GM19467 (cell line): ENCODE results near the gene YPEL2.

Source experiments
- ATAC-seq: cut with Tn5 transposase; IDR thresholded peaks from one replicate; pipeline ENCODE4 v1.9.1; 2021; ENCODE audit warnings: mild to moderate bottlenecking, moderate library complexity; ENCODE audit not compliant: unreplicated experiment

Gene YPEL2

DNA sequence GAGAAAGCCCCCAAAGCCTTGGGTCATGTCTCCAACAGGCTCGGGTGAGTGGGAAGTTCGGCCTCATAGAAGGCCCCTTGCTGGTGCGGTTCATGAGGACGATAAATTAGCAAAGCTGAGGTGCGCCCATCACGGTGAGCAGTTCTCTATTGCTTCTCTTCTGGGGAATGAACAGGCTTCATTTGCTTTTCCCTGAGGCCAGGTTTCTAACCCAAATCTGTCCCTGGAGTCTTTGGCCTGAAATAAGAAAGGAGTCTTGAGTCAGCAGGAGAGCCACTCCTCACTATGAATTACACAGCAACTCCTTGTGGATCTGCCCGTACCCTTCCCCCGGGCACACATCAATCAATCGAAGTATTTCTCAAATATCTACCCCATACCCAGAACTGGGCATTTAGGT lies 94.6 kb downstream of the YPEL2 start:
- ATAC-seq = no peak

DNA sequence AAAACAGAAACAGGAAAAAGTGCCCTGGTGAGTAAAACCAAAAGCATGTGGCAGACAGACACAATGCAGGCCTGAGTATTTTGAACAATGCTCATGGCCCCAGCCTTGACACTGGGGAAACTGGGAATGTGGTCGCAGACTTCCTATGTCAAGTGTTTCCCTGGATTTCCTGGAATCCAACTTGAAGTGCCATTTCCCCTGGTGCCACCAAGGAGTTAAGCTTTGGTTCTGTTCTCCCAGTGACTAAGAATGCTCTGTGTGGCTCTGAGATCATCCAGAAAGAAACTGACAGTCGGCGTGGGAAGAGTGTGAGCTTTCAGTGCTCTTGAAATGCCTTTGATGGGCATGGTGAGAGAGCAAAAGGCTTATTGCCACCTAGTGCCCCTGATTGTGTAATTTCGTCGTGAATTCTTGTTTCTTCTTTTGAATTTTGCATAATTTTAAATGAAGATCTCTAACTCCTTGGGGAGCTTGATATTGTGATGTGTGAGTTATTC lies 96.0 kb downstream of the YPEL2 start:
- no peak for ATAC-seq

DNA sequence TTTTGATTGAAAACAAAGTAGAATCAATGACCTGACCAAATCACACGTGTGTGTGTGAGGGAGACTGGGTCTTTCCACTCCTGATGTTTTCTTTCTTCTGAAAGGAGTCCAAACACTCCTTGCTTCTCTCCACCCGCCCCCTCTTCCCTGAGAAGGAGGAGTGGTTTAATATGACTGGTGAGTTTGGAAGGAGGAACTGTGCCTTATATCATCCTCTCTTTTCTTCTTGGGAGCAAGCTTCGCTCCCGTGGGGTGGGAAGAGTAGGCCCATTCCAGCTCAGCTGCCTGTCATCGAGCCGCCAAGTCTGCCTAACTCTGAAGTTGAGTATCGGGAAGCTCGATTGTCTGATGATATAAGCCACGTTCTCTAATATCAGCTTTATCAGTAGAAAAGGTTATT lies 96.5 kb downstream of the YPEL2 start:
- ATAC-seq = no peak

DNA sequence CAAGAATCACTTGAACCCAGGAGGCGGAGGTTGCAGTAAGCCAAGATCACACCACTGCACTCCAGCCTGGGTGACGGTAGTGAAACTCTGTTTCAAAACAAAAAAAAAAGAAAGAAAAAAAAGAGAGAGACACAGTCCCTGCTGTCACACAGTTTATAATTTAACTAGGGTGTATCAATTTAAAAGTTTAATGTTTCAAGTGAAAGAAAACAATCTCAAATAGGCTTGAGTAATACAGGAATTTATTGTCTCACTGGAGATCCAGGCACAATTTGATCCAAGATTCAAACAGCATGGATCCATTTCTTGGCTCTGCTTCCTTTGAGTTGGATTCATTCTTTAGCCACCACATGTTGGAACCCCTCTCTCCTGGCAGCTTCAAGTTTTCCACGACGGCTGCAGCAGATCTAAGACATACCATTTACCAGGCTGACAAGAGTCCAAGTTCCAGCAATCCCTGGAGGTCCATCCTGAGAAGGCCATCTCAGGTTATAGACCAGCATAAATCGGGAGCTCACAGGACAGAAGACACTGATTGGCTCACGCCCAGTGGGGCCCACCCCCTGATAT lies 97.5 kb downstream of the YPEL2 start:
- ATAC-seq = no peak

DNA sequence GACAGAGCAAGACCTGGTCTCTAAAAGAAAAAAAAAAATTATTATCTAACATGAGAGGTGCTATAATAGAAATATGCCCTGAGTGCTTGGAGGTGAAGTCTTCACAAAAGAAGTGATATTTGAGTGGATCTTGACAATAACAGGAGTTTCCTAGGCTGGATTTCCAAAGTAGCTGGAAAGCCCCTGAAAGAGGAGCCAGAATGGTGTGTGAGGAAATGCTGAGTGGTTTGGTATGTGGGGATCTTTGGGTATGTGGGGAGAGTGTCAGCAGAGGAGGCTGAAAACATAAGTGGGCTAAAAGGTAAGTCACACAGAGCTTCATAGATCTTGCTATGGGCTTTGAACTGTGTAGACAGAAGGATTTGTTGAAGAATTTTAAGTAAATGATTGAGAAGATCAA lies 100.1 kb downstream of the YPEL2 start:
- ATAC-seq = no peak

DNA sequence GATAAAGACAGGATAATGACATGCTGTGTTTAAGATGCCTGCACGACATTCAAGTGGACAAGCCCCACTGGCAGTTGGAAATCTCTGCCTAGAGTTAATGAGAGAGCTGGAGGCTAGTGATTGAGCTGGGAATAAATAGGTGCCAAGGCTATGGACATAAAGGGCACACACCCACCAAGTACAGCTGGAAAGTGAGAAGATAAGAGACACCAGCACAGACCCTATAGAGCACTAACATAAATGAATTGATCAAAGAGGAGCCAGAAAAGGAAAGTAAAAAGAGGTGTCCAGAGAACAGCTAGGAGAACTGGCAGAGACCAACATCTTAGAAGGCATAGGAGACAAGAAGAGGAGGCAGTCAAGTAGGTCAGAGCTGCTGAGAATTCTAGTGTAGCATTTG lies 101.2 kb downstream of the YPEL2 start:
- no peak for ATAC-seq

DNA sequence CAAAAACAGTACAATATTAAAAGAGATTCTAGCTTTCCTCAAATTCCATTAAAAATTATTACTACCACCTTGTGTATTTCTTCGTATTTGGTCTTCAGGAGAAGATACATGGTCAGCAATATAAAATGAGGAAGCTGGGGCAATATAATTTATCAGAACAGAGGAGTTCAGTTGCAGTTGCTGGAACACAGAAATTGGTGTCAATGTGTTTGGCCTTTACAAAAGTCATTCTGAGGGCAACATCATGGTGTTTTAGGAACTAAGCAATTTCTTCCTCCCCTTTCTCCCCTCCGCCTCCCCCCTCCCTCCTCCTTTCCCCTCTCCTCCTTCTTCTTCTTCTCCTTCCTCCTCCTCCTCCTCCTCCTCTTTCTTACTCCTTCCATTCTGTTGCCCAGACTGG lies 102.1 kb downstream of the YPEL2 start:
- ATAC-seq = no peak

DNA sequence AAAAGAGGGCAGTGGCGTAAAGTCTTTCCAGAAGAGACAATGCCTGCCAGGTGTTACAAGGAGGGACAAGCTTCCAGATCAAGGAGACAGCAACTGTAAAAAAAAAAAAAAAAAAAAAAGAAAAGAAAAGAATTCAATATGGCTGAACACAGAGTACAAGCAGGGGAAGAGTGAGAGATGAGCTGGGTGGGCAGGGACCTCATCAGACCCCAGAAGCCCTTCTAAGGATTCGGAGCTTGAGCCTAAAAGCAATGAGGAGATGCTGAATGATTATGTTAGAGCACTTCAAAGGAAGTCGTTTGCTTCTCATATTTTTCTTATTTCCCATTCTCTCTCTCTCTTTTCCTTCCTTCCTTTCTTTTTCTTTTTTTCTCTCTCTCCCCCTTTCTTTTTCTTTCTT lies 103.0 kb downstream of the YPEL2 start:
- ATAC-seq = no peak

DNA sequence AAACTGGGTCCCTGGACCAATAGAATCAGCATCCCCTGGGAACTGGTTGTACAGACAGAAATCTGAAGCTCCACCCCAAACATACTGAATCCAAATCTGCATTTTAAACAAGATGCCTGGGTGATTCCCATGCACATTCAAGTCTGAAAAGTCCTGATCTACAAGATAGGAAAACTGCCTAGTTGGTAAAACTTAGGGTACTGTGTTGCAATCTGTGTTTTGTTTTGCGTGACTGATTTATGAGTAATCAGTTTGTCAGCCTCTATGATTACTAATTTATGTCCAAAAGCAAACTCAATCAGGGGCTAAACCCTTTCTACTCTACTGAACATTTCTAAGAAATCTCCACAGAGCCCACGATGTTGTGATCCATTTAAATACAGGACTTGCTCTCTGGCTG lies 103.8 kb downstream of the YPEL2 start:
- ATAC-seq = no peak

DNA sequence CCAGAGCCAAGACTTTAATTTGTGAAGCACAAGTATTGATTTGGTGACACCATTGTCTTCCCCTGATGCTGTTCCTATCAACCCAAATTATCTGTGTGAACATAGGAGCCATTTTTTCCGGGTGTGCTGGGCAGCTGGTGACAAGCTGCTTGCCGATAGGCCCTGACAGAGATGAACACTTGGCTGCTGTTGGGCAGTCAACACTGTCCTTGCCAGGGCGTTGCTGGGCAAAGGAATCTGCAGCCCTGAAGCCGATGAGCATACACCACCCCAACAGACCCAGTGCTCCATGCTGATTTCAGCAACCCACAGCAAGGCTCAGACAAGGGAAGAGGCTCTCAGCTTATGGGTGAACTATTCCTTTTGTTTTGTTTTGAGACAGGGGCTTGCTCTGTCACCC lies 105.4 kb downstream of the YPEL2 start:
- ATAC-seq = no peak

DNA sequence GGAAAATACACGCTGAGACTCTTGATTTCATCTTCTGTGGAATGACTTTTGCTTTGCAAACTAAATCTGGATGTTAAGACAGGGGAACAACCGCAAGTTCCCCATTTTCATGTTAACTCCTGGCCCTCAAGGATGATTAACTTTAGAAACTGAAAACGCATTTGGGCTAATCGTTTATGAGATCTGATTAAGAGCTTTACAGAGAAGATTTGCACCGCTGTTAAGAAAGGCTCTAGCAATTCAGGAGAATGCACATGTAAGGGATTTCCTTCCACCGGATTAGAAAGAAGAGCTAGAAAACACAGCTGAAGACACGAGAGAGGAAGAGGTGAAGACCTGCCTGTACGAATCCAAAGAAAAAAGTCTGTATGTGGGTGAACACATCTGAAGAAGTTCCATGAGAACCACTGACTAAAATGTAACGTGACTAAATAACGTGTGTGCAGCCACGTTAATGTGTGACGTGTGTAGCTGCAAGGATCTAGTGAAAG lies 106.4 kb downstream of the YPEL2 start:
- no peak for ATAC-seq

DNA sequence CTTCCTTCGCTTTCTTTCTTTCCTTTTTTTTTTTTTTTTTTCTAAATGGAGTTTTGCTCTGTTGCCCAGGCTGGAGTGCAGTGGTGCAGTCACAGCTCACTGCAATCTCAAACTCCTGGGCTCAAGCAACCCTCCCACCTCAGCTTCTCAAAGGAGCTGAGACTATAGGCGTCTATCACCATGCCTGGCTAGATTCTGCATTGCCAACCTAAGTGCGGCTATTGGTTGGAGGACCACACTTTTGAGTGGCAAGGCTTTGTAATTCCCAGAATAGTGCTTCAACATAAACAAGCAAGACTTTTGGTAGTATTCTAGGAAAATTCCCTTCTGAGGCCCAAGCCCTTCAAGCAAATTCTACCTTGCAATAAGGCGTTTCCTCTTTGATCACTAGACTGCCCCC lies 107.8 kb downstream of the YPEL2 start:
- no peak for ATAC-seq

DNA sequence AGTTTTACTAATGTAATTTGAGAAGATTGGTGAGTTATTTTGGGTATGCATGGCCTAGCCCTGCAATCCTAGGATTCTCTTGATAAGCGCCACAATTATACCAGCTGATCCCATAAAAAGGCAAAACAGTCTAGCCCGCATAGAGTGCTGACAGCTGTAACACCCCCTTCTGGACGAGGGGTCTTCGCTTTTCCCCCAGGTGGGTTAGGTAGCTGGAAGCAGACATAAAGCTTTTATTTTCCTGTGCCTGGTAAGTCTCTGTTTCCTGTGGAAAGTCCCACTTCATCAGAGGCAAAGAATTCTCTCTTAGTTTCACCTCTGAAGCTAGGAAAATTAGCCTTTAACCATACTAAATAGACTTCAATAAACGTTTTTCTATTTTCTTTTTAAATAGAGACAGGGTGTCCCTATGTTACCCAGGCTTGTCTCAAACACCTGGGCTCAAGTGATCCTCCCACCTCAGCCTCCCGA lies 108.3 kb downstream of the YPEL2 start:
- no peak for ATAC-seq

DNA sequence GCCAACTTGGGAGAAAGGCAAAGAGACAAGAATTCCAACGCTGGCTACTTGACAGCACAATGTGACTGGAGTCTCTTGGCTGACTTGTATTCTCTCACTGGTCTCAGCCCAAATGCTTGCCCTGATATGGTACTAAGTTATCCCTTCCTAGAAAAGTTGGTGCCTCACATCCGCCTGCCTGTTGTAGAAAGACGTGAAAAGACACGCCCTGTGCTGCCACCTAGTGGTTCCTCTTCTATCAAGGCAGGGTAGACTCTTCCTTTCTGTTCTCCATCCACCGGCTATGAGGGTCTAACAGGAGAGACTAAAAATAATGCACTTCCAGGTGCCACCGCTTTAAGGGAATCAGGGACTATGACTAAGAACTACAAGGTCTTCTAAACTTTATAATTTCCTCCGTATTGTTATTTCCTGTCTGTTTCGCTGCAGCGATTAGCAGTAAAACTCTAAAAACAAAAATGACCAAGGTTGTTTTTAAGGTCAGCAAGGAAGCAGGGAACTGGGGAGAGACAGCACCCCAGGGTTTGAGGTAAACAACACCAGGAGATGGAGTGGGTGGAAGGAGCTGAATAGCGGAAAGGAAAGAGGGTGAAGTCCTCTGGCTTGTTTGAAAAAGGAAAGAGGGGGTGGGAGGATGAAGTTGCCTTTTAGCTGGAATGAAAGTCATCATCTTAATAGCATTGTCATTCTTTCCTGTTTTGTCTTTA lies 109.5 kb downstream of the YPEL2 start:
- ATAC-seq = peak; percentile 75

DNA sequence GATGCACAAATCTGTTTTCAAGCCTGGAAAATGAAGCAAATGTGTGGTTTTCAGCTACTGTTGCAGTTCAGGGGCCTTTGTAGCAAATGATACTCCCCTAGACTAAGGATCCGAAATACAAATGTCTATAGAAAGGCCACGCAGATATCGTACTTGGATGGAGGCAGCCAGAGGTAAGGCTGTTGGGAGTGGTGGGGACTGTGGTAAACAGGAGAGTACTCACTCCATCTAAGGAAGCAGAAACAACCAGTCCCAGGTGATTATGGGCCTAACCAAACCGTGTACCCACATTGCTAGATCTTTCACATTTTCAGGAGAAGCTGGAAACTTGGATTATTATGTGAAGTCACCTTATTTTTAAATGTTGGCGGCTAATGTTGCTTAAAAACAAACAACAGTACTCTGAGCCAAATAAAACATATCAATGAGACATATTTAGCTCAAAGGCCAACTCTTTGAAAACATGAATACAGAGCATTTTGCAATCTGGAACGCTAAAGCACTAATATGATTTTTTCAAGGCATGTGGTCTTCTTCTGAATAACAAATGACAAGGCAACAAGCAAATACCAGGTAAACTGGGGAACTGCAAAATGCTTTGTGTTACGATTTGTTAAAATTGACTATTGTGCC lies 110.1 kb downstream of the YPEL2 start:
- ATAC-seq = no peak

DNA sequence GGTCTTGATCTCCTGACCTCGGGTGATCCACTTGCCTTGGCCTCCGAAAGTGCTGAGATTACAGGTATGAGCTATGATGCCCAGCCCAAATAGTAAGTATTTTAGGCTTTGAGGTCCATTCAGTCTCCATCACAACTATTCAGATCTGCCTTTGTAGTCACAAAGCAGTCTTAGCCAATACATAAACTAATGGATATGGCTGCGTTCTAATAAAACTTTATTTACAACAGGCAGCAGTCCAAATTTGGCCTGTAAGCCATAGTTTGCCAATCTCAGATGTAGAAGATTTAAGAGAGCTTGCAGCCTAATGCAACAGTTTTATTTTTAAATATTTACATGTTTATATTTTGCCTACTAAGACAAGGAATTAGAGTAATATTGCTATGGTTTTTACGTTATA lies 111.7 kb downstream of the YPEL2 start:
- ATAC-seq = no peak
